Keratinocyte (primary cell): ENCODE results near the gene GATA5. TPM values are rescaled to one million over a fixed set of nuclear protein-coding genes. Genes with fewer than 3 reads are reported as not detected.

Experiments
- DNase-seq: peaks from one replicate; pipeline ENCODE4 v3.0.0-alpha.2; 2011; ENCODE audit warnings: low read depth, missing footprints, low spot score
- FAIRE-seq: peaks from 2 replicates; lab custom pipeline; 2011; peaks lifted over from hg19 to GRCh38; lab: Jason Lieb, UNC
- H2AFZ ChIP-seq: 2 replicates; pipeline ENCODE4 v1.6.0; 2012; ENCODE audit warnings: low read length, control low read depth, inconsistent platforms; ENCODE audit not compliant: control insufficient read depth
- H3K27ac ChIP-seq: 2 replicates; pipeline ENCODE4 v1.5.1; 2011; ENCODE audit warnings: low read length; ENCODE audit not compliant: control insufficient read depth, insufficient read depth
- H3K27me3 ChIP-seq: 3 replicates; pipeline ENCODE4 v1.6.0; 2011; ENCODE audit warnings: low read length; ENCODE audit not compliant: control insufficient read depth, insufficient read depth; ENCODE audit errors: extremely low read depth
- H3K36me3 ChIP-seq, 2 experiments: 2 replicates in 1 of 2; 3 replicates in 1 of 2; pipeline ENCODE4 v1.5.1; 2011; ENCODE audit warnings: low read length in 2 of 2, mild to moderate bottlenecking in 1 of 2; ENCODE audit not compliant: control insufficient read depth in 2 of 2, insufficient read depth in 2 of 2; ENCODE audit errors: extremely low read depth in 1 of 2
- H3K4me1 ChIP-seq: 3 replicates; pipeline ENCODE4 v1.5.1; 2011; ENCODE audit warnings: low read length; ENCODE audit not compliant: control insufficient read depth, insufficient read depth; ENCODE audit errors: extremely low read depth
- H3K4me2 ChIP-seq: 3 replicates; pipeline ENCODE4 v1.6.0; 2011; ENCODE audit warnings: low read depth, low read length; ENCODE audit not compliant: control insufficient read depth, insufficient read depth; ENCODE audit errors: extremely low read depth
- H3K4me3 ChIP-seq, 3 experiments: fragments of 200-600 bp in 1 of 3; sonication (generic) in 1 of 3; 2 replicates in 2 of 3; 3 replicates in 1 of 3; pipeline ENCODE4 v1.5.1; 2011 to 2016; ENCODE audit warnings: low read length in 3 of 3, mild to moderate bottlenecking in 3 of 3, control low read depth in 2 of 3, inconsistent platforms in 1 of 3, low read depth in 1 of 3, mixed read lengths in 1 of 3, mixed run types in 1 of 3, moderate library complexity in 1 of 3; ENCODE audit not compliant: control insufficient read depth in 2 of 3, insufficient read depth in 2 of 3; ENCODE audit errors: extremely low read depth in 1 of 3
- H3K79me2 ChIP-seq: 2 replicates; pipeline ENCODE4 v1.6.0; 2012; ENCODE audit warnings: low read length; ENCODE audit not compliant: control insufficient read depth, insufficient read depth
- H3K9ac ChIP-seq: 3 replicates; pipeline ENCODE4 v1.6.0; 2011; ENCODE audit warnings: low read length; ENCODE audit not compliant: control insufficient read depth, insufficient read depth; ENCODE audit errors: extremely low read depth
- H3K9me1 ChIP-seq: 3 replicates; pipeline ENCODE4 v1.6.0; 2011; ENCODE audit warnings: low read length; ENCODE audit not compliant: control insufficient read depth, insufficient read depth; ENCODE audit errors: extremely low read depth
- H3K9me3 ChIP-seq: 2 replicates; pipeline ENCODE4 v1.5.1; 2012; ENCODE audit warnings: low read depth, low read length; ENCODE audit not compliant: control insufficient read depth
- H4K20me1 ChIP-seq: 3 replicates; pipeline ENCODE4 v1.6.0; 2011; ENCODE audit warnings: low read length; ENCODE audit not compliant: control insufficient read depth, insufficient read depth; ENCODE audit errors: extremely low read depth
- EZH2 ChIP-seq: IDR thresholded peaks from one replicate; pipeline ENCODE4 v1.6.1; 2012; ENCODE audit warnings: inconsistent platforms, mild to moderate bottlenecking, low read length, moderate library complexity
- dilution Hi-C: fragments of 300-500 bp; cut with MboI; formaldehyde crosslinking; loops from one replicate; pipeline ENCODE4 v1.7.0; 2020; ENCODE audit warnings: low sequenced_read_pairs; ENCODE audit not compliant: extremely low pct_ligation_motif_present
- polyA plus RNA-seq, 5 experiments: library from polyadenylated mRNA; depleted of rRNA in 3 of 5; stranded (reverse) in 3 of 5; stranded (forward) in 1 of 5; unstranded in 1 of 5; fragments of >200 nt; gene quantifications; 1 replicate in 1 of 5; 2 replicates in 3 of 5; 3 replicates in 1 of 5; pipeline versions ENCODE4 v1.2.1 to v1.2.3, GENCODE V29; 2011 to 2012; ENCODE audit warnings: missing spikeins in 2 of 5, low read depth in 1 of 5, low replicate concordance in 1 of 5
- TF ChIP-seq, protein P1 (sequence below), 3 experiments: IDR thresholded peaks in 1 of 3; conservative IDR thresholded peaks in 1 of 3; optimal IDR thresholded peaks in 1 of 3; 2 replicates in 2 of 3; 3 replicates in 1 of 3; pipeline versions ENCODE3 to v1.5.1; 2011; ENCODE audit warnings: low read length in 3 of 3, mild to moderate bottlenecking in 3 of 3, moderate library complexity in 2 of 3, control low read depth in 1 of 3, inconsistent platforms in 1 of 3; ENCODE audit not compliant: insufficient read depth in 2 of 3; ENCODE audit errors: extremely low read depth in 1 of 3

GATA5 gene
- polyA plus RNA-seq, 1 donor (not counting 4 experiments of a cell fraction or from before 2014, with no cell fraction given), result not detected

DNA sequence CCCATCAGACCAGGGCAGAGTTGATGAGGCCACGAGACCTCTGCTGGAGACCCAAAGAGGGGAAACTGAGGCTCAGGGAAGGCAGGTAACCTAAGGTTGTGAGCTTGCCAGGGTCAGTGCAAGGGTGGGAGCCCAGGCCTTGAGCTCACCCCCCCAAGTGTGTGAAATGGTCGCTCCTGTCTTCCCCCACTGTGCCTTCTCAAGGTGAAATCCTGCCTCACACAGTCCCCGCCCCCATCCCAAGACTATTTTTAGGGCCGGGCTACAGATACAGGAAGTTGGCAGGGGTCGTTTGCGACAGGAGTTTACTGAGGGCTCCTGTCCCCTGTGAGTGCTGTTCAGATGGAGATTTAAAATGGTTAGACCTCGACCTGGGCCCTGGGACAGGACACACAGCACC is 18.7 kb upstream of the GATA5 start:
- Histone ChIP-seq H4K20me1 (no peaks in the 10 kb centered on the region), H3K27ac (no peak overlapping the region), H3K4me1 (peaks cover 7% of the 10 kb centered on the region), H3K9me3 (no peaks in the 10 kb centered on the region), H3K4me3 (no peak overlapping the region), H3K36me3 (no peaks in the 10 kb centered on the region), H3K79me2 (no peaks in the 10 kb centered on the region), H2AFZ (no peak overlapping the region), H3K9me1 (no peaks in the 10 kb centered on the region), H3K4me2 (no peak overlapping the region), H3K27me3 (peaks cover 9% of the 10 kb centered on the region), H3K9ac (no peak overlapping the region)
- TF ChIP-seq EZH2, result no peak
- TF ChIP-seq, protein P1, sequence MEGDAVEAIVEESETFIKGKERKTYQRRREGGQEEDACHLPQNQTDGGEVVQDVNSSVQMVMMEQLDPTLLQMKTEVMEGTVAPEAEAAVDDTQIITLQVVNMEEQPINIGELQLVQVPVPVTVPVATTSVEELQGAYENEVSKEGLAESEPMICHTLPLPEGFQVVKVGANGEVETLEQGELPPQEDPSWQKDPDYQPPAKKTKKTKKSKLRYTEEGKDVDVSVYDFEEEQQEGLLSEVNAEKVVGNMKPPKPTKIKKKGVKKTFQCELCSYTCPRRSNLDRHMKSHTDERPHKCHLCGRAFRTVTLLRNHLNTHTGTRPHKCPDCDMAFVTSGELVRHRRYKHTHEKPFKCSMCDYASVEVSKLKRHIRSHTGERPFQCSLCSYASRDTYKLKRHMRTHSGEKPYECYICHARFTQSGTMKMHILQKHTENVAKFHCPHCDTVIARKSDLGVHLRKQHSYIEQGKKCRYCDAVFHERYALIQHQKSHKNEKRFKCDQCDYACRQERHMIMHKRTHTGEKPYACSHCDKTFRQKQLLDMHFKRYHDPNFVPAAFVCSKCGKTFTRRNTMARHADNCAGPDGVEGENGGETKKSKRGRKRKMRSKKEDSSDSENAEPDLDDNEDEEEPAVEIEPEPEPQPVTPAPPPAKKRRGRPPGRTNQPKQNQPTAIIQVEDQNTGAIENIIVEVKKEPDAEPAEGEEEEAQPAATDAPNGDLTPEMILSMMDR (optimal IDR thresholded peaks at IDR 0.05 in 1 of 3, IDR thresholded peaks at IDR 0.05 in 1 of 3, conservative IDR thresholded peaks at IDR 0.05 in 1 of 3; ENCODE audit: extremely low read depth in 1 of 3, insufficient read depth in 2 of 3, low read length in 3 of 3), result no peak
- FAIRE-seq (no peak), DNase-seq (no peak)
- dilution Hi-C loops, result no loop called here

DNA sequence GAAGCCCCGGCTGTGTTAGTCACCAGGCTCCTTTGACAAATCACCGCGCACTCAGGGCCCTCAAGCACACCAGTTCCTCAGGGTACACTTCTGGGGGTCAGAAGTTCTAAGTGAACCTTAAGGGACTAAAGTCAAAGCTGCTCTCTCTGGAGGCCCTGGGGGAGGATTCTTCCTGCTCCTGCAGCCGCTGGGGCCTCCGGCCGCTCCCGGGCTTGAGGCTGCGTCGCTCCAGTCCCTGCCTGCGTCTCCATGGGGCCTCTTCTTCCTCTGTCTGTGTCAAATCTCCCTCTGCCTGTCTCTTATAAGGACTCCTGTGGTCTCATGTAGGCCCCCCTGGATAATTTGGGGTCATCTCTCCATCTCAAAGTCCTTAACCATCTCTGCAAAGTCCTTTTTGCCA is 18.1 kb upstream of the GATA5 start:
- Histone ChIP-seq H3K79me2 (no peaks in the 10 kb centered on the region), H3K9ac (no peak overlapping the region), H3K27ac (no peak overlapping the region), H3K9me1 (no peaks in the 10 kb centered on the region), H2AFZ (no peak overlapping the region), H3K4me3 (no peak overlapping the region), H3K4me2 (no peak overlapping the region), H3K4me1 (peaks cover 13% of the 10 kb centered on the region), H3K9me3 (no peaks in the 10 kb centered on the region), H4K20me1 (no peaks in the 10 kb centered on the region), H3K27me3 (peaks cover 6% of the 10 kb centered on the region), H3K36me3 (no peaks in the 10 kb centered on the region)
- DNase-seq (no peak), FAIRE-seq (no peak)
- dilution Hi-C loops, result no loop called here
- TF ChIP-seq EZH2, result no peak
- TF ChIP-seq, protein P1 (optimal IDR thresholded peaks at IDR 0.05 in 1 of 3, IDR thresholded peaks at IDR 0.05 in 1 of 3, conservative IDR thresholded peaks at IDR 0.05 in 1 of 3; ENCODE audit: extremely low read depth in 1 of 3, insufficient read depth in 2 of 3, low read length in 3 of 3), result no peak
